Psoas muscle (tissue), 8 donors: ENCODE data around the gene ADAM30. TPM values are rescaled to one million over a fixed set of nuclear protein-coding genes. Genes with fewer than 3 reads are reported as not detected.
"Not testable (repeated sequence)": the region's sequence is repeated elsewhere in the genome, so short reads cannot be mapped to it uniquely, and the experiment has no call there.

Experiments used
- ATAC-seq, 4 donors: fragments of 200-7000 bp; cut with Tn5 transposase; one replicate each; pipeline ENCODE4 v1.9.1; 2020; ENCODE audit warnings: moderate library complexity in 3 of 4, mild to moderate bottlenecking in 2 of 4
- DNase-seq, 2 donors: peaks; one replicate each; pipeline ENCODE4 v3.0.0-alpha.2; 2020
- H3K27ac ChIP-seq: fragments of 200-600 bp; one replicate; pipeline ENCODE4 v1.8.0; 2022
- H3K27me3 ChIP-seq, 3 donors: fragments of 200-600 bp in 1 of 3; one replicate each; pipeline versions ENCODE4 v1.6.1 to v1.8.0; 2013 to 2022; ENCODE audit warnings: low read length in 2 of 3, mild to moderate bottlenecking in 2 of 3, moderate library complexity in 1 of 3; ENCODE audit not compliant: insufficient read depth in 3 of 3
- H3K36me3 ChIP-seq, 2 donors: fragments of 200-600 bp in 1 of 2; one replicate each; pipeline versions ENCODE4 v1.6.1 to v1.8.0; 2013 to 2022; ENCODE audit warnings: low read depth in 1 of 2, mild to moderate bottlenecking in 1 of 2, moderate library complexity in 1 of 2; ENCODE audit not compliant: insufficient read depth in 1 of 2
- H3K4me1 ChIP-seq: fragments of 200-600 bp; one replicate; pipeline ENCODE4 v1.8.0; 2022
- H3K4me3 ChIP-seq: fragments of 200-600 bp; one replicate; pipeline ENCODE4 v1.8.0; 2022; ENCODE audit warnings: mild to moderate bottlenecking
- H3K9me3 ChIP-seq: fragments of 200-600 bp; one replicate; pipeline ENCODE4 v1.8.0; 2022
- CTCF ChIP-seq: fragments of 200-600 bp; IDR thresholded peaks from one replicate; pipeline ENCODE4 v1.8.0; 2022; ENCODE audit warnings: antibody characterized with exemption
- WGBS, 3 donors: extraction: QIAGEN DNeasy Blood & Tissue Kit; methylation state at CpG; one replicate each; pipeline versions ENCODE4 v1.1.6 to v1.1.7; 2013; 5-methylcytosine and 5-hydroxymethylcytosine counted together
- intact Hi-C, 2 donors: fragments of 100-400 bp; cut with DNase I; formaldehyde crosslinking; loops; one replicate each; pipeline versions ENCODE4 v1.11.0 to v1.14.2; 2022
- polyA plus RNA-seq, 3 donors: library from polyadenylated mRNA; stranded (reverse); fragments of 200-250 nt; gene quantifications; one replicate each; pipeline ENCODE4 v1.2.3, GENCODE V29; 2013
- total RNA-seq, 4 donors: library from RNA; stranded (reverse); fragmentation: NEBNext Ultra II Directional in 2 of 4; extraction: Animal tissue kit (Norgen Biotek cat#: 25700) in 2 of 4; gene quantifications; one replicate each; pipeline versions ENCODE4 v1.2.1 to v1.2.4, GENCODE V29; 2021 to 2023
- donor health status: healthy with polysubstance abuse.
- donor health status: DM: no; HTN: no; CAD: no; lungs with moderate emphysema.
- donor health status: Bipolar disorder and iron deficiency.
- donor health status: healthy.
- donor health status: DM: yes; HTN: yes; CAD: no.
- donor health status: DM: no; HTN: no; CAD: no.
- donor health status: DM: no; HTN: no; CAD: no.
- donor health status: DM: yes; HTN: yes; CAD: no.

ADAM30 gene
- total and polyA plus RNA-seq, 7 donors, result not detected

DNA sequence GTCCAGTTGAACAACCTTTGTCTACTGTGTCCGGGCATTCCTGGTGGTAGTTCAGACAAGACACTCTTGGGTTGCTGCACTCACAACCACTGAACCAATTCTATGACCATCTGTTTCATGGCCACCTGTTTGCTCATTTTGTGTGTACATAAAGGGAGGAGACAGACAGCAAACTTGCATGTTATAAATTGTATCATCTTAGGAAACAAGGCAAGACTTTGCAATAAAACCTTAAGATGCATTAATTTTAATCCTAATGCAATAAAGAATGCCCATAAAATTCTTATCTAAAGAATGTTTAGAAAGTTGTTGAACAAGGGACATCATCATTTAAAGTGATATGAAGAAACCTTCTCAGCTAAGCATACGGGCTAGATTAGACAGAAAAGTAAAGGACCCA is 34.8 kb downstream of the ADAM30 start:
- Histone ChIP-seq H3K36me3 (no peaks in the 10 kb centered on the region), H3K9me3 (no peaks in the 10 kb centered on the region), H3K27ac (no peak overlapping the region), H3K27me3 (no peaks in the 10 kb centered on the region), H3K4me1 (no peaks in the 10 kb centered on the region), H3K4me3 (no peak overlapping the region)
- 69 to 78% (median 74%) methylated on average over 2 of the region's 2 CpGs for WGBS, 3 donors
- DNase-seq (no peak), ATAC-seq (no peak)
- no peak for TF ChIP-seq CTCF
- intact Hi-C loops, result no loop called here

DNA sequence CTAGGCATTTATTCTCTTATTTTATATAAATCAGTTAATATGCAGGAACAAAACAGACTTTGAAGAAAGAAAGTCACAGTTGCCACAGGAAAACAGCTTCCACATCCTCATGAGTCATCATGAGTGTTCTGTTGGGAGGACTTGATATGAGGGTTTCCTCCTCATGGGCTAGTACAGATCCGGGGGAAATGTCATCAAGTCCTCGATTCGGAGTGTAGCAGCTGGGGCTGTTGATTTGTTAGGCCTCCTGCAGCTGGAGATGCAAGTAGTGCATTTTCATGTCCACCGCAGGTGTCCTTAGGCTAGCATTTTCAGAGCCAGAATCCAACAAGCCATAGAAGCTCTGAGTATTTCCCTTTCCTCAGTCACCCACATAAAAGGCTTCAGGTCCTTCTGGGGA is 36.7 kb downstream of the ADAM30 start:
- no peaks in the 10 kb centered on the region for H3K27me3 ChIP-seq
- H3K36me3 ChIP-seq, result no peaks in the 10 kb centered on the region
- intact Hi-C loops, result no loop called here
- ATAC-seq, result no peak
- no peaks in the 10 kb centered on the region for H3K4me1 ChIP-seq
- H3K9me3 ChIP-seq, result no peaks in the 10 kb centered on the region
- no peak overlapping the region for H3K4me3 ChIP-seq
- WGBS, 3 donors, result 11 to 35% (median 23%) methylated on average over 4 of the region's 4 CpGs
- no peak for TF ChIP-seq CTCF
- no peak for DNase-seq
- no peak overlapping the region for H3K27ac ChIP-seq

- H3K27ac ChIP-seq, intact Hi-C loops: not testable (repeated sequence)
- WGBS, 3 donors, result 47 to 63% (median 48%) methylated on average over 4 of the region's 4 CpGs
Measured at GRCh38 chr1:119858556-119859214, 37.6 kb downstream of the ADAM30 start.

GRCh38 chr1:119858126-119858525 is 38.2 kb downstream of the ADAM30 start:
- DNase-seq (no peak), ATAC-seq (no peak)
- no peaks in the 10 kb centered on the region for H3K27me3 ChIP-seq
- H3K36me3 ChIP-seq, result no peaks in the 10 kb centered on the region
- no peaks in the 10 kb centered on the region for H3K9me3 ChIP-seq
- 37 to 52% (median 51%) methylated on average over 2 of the region's 2 CpGs for WGBS, 3 donors
- intact Hi-C loops, result no loop called here
- TF ChIP-seq CTCF, result no peak
- no peak overlapping the region for H3K4me3 ChIP-seq
- H3K27ac ChIP-seq, result no peak overlapping the region
- H3K4me1 ChIP-seq, result no peaks in the 10 kb centered on the region

More at GRCh38 chr1:119858556-119859214, 37.6 kb downstream of the ADAM30 start:
- not testable (repeated sequence) for ATAC-seq, H3K4me1 ChIP-seq, H3K9me3 ChIP-seq, H3K4me3 ChIP-seq, DNase-seq, H3K36me3 ChIP-seq, H3K27me3 ChIP-seq

- no peaks in the 10 kb centered on the region for H3K4me1 ChIP-seq
- ATAC-seq, result no peak
- H3K27ac ChIP-seq, result no peak overlapping the region
- 93 to 96% (median 93%) methylated on average over 23 of the region's 23 CpGs for WGBS, 3 donors
- intact Hi-C loops, result no loop called here
- H3K9me3 ChIP-seq, result no peaks in the 10 kb centered on the region
- H3K27me3 ChIP-seq, result no peaks in the 10 kb centered on the region
- no peak overlapping the region for H3K4me3 ChIP-seq
- no peaks in the 10 kb centered on the region for H3K36me3 ChIP-seq
- no peak for TF ChIP-seq CTCF
- DNase-seq, result no peak
Measured at GRCh38 chr1:119853155-119853554, 43.2 kb downstream of the ADAM30 start.

- H3K27me3 ChIP-seq, H3K4me3 ChIP-seq, ATAC-seq, H3K4me1 ChIP-seq, H3K27ac ChIP-seq, H3K36me3 ChIP-seq, intact Hi-C loops, H3K9me3 ChIP-seq, DNase-seq: not testable (repeated sequence)
- WGBS, 3 donors, result 62 to 69% (median 65%) methylated on average over 6 of the region's 6 CpGs
Measured at GRCh38 chr1:119844206-119844605, 52.1 kb downstream of the ADAM30 start.
